Epidermal melanocyte (primary cell): ENCODE data around the gene PHLPP2.

Source experiments
- DNase-seq: peaks from one replicate; pipeline ENCODE4 v3.0.0; 2011; ENCODE audit warnings: low spot score; ENCODE audit not compliant: insufficient read length

PHLPP2 gene, protein sequence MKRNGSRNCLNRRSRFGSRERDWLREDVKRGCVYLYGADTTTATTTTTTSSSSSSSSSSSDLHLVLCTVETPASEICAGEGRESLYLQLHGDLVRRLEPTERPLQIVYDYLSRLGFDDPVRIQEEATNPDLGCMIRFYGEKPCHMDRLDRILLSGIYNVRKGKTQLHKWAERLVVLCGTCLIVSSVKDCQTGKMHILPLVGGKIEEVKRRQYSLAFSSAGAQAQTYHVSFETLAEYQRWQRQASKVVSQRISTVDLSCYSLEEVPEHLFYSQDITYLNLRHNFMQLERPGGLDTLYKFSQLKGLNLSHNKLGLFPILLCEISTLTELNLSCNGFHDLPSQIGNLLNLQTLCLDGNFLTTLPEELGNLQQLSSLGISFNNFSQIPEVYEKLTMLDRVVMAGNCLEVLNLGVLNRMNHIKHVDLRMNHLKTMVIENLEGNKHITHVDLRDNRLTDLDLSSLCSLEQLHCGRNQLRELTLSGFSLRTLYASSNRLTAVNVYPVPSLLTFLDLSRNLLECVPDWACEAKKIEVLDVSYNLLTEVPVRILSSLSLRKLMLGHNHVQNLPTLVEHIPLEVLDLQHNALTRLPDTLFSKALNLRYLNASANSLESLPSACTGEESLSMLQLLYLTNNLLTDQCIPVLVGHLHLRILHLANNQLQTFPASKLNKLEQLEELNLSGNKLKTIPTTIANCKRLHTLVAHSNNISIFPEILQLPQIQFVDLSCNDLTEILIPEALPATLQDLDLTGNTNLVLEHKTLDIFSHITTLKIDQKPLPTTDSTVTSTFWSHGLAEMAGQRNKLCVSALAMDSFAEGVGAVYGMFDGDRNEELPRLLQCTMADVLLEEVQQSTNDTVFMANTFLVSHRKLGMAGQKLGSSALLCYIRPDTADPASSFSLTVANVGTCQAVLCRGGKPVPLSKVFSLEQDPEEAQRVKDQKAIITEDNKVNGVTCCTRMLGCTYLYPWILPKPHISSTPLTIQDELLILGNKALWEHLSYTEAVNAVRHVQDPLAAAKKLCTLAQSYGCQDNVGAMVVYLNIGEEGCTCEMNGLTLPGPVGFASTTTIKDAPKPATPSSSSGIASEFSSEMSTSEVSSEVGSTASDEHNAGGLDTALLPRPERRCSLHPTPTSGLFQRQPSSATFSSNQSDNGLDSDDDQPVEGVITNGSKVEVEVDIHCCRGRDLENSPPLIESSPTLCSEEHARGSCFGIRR (N-terminal part only)

GRCh38 chr16:71724320-71724751 is at the start of gene PHLPP2:
Gene PHLPP2, minus strand, starts transcription at chr16:71724701. Its CDS starts 9,906 bp downstream, at chr16:71714795.
- DNase-seq, result no peak

DNA sequence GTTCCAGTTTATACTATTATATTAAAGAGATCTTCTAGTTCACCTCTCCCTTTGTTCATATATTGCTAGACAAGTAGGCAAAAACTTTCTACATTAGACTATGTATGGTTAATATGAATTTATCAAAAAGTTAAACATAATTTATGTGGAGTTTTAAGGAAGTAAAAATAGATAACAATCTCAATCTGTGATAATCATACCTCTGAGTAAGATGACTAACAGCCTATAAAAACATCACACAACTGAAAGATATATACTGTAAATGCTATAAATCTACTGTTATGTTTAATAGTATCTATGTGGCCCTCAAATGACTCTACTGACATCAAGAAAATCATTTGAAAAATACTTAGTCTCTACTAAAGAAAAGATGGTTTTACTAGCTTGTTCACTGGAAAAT is 47.1 kb upstream of the PHLPP2 start:
- DNase-seq, result no peak

- no peak for DNase-seq
Observed at GRCh38 chr16:71769222-71769621, 44.7 kb upstream of the PHLPP2 start.

DNA sequence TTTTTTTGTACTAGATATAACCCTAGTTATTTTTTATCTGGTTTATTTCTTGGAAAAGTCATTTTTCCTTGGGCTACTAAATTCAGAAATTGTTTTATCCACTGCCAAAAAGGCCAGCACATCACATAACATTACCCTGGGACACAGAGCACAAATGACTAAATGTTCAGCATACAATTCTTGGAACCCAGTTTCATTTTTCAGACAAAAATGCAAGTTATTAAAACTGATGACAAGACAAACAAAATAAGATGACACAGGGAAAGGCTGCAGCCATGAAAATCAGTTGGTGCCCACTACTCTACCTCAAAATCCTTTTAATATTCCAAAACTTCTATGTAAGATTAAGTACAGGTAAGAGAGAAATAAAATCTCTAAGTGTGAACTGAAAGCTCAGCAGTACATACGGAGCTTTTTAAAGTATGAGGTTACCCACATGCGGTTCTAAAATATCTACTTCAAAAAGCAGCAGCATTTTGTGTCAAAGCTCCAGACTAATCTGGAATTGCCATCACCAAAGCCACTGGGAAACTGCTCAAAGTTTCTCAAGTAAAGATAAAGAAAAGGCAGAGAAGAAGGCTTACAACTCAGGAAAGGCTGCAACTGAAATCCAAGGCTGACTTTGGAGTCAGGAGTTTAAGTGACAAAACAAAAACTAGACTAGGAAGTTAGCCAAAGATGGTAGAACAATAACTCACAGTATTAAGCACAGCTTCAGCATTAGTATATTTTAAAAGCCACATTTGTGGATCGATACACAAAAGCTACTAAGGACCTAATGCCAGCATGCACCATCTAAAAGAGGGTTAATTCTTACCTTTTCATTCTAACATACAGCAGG is 42.8 kb upstream of the PHLPP2 start:
- no peak for DNase-seq

- no peak for DNase-seq
Observed at GRCh38 chr16:71762186-71762585, 37.7 kb upstream of the PHLPP2 start.

DNA sequence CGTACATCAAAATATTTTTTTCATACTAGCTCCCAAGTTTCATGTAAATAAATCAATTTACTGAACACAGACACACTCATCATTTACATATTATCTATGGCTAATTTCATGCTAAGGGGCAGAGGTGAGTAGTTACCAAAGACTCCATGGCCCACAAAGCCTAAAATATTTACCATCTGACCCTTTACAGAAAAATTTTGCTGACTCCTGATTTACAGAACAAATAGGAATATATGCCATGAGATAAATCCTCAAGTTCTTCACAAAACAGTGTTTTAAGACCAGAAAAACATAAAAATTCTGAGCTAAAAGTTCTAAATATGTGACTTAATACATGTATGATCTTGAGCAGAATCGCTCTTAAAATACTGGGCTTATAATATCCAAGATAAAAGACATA is 36.6 kb upstream of the PHLPP2 start:
- no peak for DNase-seq

DNA sequence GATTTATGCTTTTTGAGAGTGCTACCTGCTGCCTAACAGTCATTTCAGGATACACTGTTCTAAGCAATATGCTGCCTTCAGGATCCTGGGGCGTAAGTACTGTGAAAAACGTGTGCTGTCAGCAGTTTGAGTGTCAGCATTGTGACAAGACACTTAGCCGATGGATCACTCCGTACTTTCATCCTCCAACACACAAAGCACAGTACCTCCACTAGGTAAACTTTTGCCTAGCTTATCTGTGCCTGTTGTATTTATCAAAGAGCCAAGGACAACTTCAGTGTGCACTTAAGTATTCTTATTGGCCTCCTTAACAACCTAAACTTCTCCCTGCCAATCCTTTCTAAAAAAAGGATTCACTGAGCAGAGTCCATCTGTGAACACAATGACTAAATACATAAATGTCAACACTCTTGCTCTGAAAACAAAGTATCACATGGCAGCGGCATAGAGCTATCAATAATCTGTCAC is 33.8 kb upstream of the PHLPP2 start:
- DNase-seq, result no peak

- DNase-seq, result no peak
Observed at GRCh38 chr16:71754652-71755051, 30.2 kb upstream of the PHLPP2 start.

GRCh38 chr16:71754108-71754507 is 29.6 kb upstream of the PHLPP2 start:
- DNase-seq, result no peak

DNA sequence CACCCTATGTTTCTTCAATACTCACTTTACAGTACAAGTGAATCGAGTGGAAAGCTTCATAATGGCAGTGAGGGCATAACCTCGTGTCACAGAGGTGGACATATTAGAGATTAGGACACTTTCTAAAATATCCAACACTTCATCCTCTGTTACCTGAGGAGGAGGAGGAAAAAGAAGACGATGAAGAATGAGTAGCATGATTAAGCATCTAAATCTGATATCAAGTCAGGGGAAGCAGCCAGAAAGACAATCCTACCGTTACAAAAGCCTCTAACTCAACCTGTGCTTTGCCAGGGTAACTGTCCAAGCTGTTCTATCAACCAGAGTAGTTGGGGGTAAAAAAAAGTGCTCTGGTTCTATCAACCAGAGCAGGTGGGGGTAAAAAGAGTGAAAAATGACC is 23.7 kb upstream of the PHLPP2 start:
- DNase-seq, result no peak

DNA sequence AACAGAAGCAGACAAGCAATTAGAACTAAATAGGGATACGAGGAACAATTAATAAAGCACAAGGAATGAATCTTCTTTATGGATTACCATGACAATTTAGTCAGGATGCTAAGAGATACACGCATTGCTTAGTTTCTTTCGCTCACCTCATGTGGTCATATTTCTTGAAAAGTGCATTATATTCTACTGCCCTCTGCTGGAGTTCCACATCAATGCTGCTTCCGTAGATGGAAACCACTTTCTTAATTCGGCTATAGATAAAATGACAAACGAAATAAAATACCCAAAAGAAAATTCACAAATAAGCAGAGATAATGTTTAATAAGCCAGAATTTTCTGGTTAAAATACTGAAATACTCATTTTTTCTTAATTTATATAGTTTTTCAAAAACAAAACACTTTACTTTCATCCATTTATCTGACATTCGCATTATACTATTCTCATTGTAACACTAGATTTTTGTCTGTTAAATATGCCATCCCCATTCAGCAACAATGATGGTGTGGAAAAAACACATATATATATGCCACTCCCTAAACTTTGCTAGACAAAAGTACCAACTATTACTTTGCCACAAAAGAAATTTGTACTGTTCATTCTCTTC is 22.0 kb upstream of the PHLPP2 start:
- no peak for DNase-seq

DNA sequence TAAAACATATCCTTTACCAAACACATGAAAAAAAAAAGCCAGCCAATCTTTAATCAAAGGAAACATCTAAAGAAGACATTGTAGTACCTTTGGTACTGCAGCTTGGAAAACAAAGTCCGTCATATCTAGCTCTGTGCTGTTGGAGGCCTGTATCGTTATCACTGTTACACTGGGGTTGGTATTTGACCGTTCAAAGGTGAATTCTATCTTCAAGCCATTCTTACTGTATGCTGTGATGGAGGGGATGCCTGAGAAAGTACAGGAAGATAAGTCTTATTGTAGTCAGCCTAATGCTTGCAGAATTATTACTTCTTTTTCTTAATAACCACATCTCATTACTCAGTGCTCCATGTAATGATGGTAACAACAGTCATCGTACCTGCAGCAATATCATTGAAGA is 14.4 kb upstream of the PHLPP2 start:
- no peak for DNase-seq

DNA sequence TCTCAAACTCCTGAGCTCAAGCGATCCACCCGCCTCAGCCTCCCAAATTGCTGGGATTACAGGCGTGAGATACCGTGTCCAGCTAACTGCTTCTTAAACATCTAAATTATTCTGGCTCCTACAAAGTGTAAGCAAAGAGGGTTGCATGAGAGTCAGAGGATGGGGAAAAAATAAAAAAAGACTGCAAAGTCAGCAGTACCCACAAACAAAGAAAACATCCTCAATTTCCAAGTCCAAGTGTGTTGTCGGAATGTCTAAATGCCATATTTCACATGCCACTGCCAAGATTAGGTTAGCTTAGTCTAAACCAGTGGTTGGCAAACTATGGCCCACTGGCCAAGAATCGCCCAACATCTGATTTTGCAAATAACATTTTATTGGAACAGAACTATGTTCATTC is 13.0 kb upstream of the PHLPP2 start:
- no peak for DNase-seq

GRCh38 chr16:71734511-71734910 is 10.0 kb upstream of the PHLPP2 start:
- no peak for DNase-seq

GRCh38 chr16:71732587-71732986 is 8.1 kb upstream of the PHLPP2 start:
- DNase-seq, result no peak

DNA sequence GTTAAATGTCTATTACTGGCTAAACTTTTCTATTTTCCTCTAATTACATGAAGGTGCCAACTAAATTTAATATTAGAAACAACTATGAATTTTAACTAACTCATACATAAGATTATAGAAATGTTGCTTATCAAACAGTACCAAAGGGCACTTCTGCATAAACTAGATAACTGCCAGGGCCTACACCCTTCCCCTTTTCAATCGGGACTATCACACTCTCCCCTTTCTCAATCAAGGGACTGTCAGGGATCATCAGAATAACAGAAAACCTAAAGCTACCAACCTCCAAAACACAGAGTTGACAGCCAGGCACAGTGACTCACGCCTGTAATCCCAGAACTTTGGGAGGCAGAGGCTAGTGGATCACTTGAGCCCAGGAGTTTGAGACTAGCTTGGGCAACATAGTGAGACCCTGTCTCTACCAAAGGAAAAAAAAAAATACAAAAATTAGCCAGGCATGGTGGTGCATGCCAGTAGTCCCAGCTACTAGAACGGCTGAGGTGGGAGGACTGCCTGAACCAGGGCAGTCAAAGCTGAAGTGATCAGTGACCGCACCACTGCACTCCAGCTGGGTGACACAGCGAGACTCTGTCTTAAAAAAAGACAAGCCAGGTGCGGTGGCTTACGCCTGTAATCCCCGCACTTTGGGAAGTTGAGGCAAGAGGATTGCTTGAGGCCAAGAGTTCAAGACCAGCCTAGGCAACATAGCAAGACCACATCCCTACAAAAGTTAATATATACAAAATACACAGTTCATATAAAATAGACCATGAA is 3.2 kb upstream of the PHLPP2 start:
- no peak for DNase-seq

DNA sequence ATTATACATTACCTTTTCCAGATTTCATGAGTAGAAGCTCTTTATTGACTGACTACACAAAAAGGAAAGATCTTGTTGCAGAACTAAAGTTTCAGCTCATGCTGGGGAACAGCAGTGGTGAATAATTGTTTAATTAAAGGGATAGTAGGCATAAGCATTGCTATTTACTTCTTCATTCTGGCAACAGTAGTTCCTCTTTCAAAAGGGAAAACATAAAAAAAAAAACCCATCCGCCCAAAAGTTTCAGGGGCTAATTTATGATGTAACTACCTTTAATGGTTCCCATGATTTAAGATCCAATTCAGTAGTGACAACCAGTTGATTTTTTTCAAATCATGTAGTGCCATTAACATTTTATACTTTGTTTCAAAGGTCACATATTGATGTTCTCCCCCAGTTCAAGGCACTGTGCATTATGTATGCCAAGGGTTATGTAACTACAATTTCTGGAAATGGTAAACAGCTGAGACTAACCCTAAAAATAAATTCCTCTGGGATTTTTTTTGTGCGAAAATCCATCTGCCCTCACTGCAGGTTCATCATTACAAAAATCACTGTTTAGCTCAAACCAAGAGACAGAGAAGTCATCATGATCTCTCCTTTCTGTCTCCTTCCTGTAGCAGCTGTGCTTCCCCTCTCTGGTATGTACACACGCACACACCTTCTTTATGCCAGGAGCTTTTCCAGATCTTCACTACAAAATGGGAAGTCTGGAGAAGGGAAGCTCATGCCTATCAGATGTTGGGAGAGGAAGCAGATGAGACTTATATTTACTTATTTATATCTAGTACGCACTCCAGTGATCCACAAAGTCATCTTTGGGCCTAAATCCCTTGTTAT is 2.2 kb upstream of the PHLPP2 start:
- no peak for DNase-seq

GRCh38 chr16:71723537-71724319 is 773 bp downstream of the PHLPP2 start:
- peak; percentile 70 for DNase-seq
